ENCODE measurements around the gene ACAP1. TPM values are rescaled to one million over a fixed set of nuclear protein-coding genes. Genes with fewer than 3 reads are reported as not detected.
"Not testable (repeated sequence)": the region's sequence is repeated elsewhere in the genome, so short reads cannot be mapped to it uniquely, and the experiment has no call there.

The ACAP1 gene
- total RNA-seq, 1 donor from 2014 or later: 1.3 TPM

GRCh38 chr17:7356072-7356549, 19.8 kb downstream of the ACAP1 start:
- Mint-ChIP-seq H3K4me3 (no peak overlapping the region), H3K27me3 (ENCODE audit: low read depth) (no peaks in the 10 kb centered on the region), H3K9me3 (no peaks in the 10 kb centered on the region), H3K27ac (ENCODE audit: unreplicated experiment) (no peak overlapping the region), H3K36me3 (ENCODE audit: low read depth) (no peaks in the 10 kb centered on the region), H3K4me1 (peaks cover 23% of the 10 kb centered on the region)
- DNase-seq (ENCODE audit: low read depth, low spot score): peak; percentile 75
- TF ChIP-seq CTCF (conservative IDR thresholded peaks at IDR 0.05): peak; percentile 87

GRCh38 chr17:7356756-7357155, 20.4 kb downstream of the ACAP1 start:
- Mint-ChIP-seq H3K27me3 (ENCODE audit: low read depth) (peaks cover under 1% of the 10 kb centered on the region), H3K4me1 (peaks cover 20% of the 10 kb centered on the region), H3K36me3 (ENCODE audit: low read depth) (no peaks in the 10 kb centered on the region), H3K4me3 (no peak overlapping the region), H3K27ac (ENCODE audit: unreplicated experiment) (no peak overlapping the region), H3K9me3 (no peaks in the 10 kb centered on the region)
- no peak for TF ChIP-seq CTCF (conservative IDR thresholded peaks at IDR 0.05)
- DNase-seq (ENCODE audit: low read depth, low spot score): no peak

GRCh38 chr17:7357381-7357780, 21.1 kb downstream of the ACAP1 start:
- peaks cover 18% of the 10 kb centered on the region for H3K4me1 Mint-ChIP-seq
- no peaks in the 10 kb centered on the region for H3K9me3 Mint-ChIP-seq
- no peak overlapping the region for H3K27ac Mint-ChIP-seq (ENCODE audit: unreplicated experiment)
- H3K36me3 Mint-ChIP-seq (ENCODE audit: low read depth): no peaks in the 10 kb centered on the region
- no peak for DNase-seq (ENCODE audit: low read depth, low spot score)
- no peak for TF ChIP-seq CTCF (conservative IDR thresholded peaks at IDR 0.05)
- H3K27me3 Mint-ChIP-seq (ENCODE audit: low read depth): peaks cover 3% of the 10 kb centered on the region
- H3K4me3 Mint-ChIP-seq: no peak overlapping the region

GRCh38 chr17:7361906-7362305, 25.6 kb downstream of the ACAP1 start:
- no peak overlapping the region for H3K27ac Mint-ChIP-seq (ENCODE audit: unreplicated experiment)
- no peak for DNase-seq (ENCODE audit: low read depth, low spot score)
- TF ChIP-seq CTCF (conservative IDR thresholded peaks at IDR 0.05): no peak
- H3K36me3 Mint-ChIP-seq (ENCODE audit: low read depth): no peaks in the 10 kb centered on the region
- H3K4me1 Mint-ChIP-seq: no peaks in the 10 kb centered on the region
- peaks cover 3% of the 10 kb centered on the region for H3K27me3 Mint-ChIP-seq (ENCODE audit: low read depth)
- no peak overlapping the region for H3K4me3 Mint-ChIP-seq
- H3K9me3 Mint-ChIP-seq: no peaks in the 10 kb centered on the region

GRCh38 chr17:7363311-7363710, 27.0 kb downstream of the ACAP1 start:
- no peaks in the 10 kb centered on the region for H3K36me3 Mint-ChIP-seq (ENCODE audit: low read depth)
- peaks cover 3% of the 10 kb centered on the region for H3K4me1 Mint-ChIP-seq
- no peaks in the 10 kb centered on the region for H3K9me3 Mint-ChIP-seq
- H3K4me3 Mint-ChIP-seq: no peak overlapping the region
- no peak overlapping the region for H3K27ac Mint-ChIP-seq (ENCODE audit: unreplicated experiment)
- H3K27me3 Mint-ChIP-seq (ENCODE audit: low read depth): peaks cover 3% of the 10 kb centered on the region
- TF ChIP-seq CTCF (conservative IDR thresholded peaks at IDR 0.05): no peak
- DNase-seq (ENCODE audit: low read depth, low spot score): no peak

GRCh38 chr17:7365963-7366362, 29.6 kb downstream of the ACAP1 start:
- H3K27me3 Mint-ChIP-seq (ENCODE audit: low read depth): peaks cover 13% of the 10 kb centered on the region
- not testable (repeated sequence) for DNase-seq (ENCODE audit: low read depth, low spot score); H3K4me3 Mint-ChIP-seq; H3K9me3 Mint-ChIP-seq; H3K4me1 Mint-ChIP-seq; H3K36me3 Mint-ChIP-seq (ENCODE audit: low read depth); H3K27ac Mint-ChIP-seq (ENCODE audit: unreplicated experiment)
